Hippocampal formation (tissue), 2 donors: Measurements from ENCODE around the gene SLC27A3.
"Not testable (repeated sequence)": the region's sequence is repeated elsewhere in the genome, so short reads cannot be mapped to it uniquely, and the experiment has no call there.

Experiments used
- DNase-seq, 2 donors: peaks; one replicate each; lab custom pipeline; 2025; lab: John Stamatoyannopoulos, UW

The SLC27A3 gene

DNA sequence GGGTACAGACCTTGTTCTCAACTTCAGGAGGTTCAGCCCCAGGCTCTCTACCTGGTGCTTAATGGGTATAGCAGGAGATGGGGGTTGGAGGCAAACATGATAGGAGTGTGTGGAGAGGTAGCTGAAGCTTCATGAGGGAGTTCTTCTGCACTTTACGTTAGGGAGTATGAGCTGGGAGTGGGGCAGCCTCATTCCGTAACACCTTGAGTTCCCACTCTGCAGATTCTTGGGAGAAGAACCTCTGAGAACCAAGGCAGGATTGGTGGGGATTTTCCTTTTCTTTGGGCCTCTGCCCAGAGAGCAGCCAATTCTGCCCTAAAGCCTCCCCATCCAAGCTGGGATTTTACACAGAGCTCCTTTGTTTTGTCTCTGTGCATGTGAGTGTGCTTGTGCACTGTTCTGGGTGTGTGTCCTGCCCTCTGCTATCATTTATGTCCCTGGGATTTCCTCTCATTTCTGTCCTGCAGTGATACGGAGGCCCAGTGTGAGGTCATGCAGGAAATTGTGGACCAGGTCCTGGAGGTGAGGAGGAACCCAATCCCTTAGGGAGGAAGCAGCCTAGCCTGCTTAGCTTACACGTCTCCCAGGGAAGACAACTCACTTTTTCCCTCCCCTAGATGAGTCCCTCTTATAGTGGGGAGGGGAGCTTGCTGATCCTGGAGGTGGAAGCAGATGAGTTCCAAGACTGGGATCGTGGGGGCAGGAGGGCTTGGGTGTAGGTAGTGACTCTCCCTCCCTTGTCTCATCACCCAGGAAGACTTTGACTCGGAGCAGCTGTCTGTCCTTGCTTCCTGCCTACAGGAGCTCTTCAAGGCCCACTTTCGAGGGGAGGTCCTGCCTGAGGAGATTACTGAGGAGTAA is 11.6 kb upstream of the SLC27A3 start:
- no peak for DNase-seq

DNA sequence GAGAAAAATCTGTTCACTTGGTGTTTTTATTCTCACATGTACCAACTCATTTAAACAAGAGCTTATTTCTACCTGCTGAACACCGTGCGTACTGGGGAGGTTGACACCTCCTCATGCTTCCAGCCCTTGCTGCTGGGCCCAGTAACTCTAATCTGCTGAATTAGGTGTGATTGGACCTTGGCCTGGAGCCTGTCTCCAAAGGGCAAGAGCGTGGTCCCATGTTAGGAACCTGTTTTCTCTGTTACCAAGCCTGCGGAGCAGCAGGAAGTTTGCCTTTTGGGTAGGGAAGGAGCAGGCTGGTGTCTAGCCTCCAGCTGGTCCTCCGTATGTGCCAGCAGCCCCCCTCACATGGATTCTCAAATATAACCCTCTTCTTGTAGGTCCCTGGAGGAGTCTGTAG is 10.9 kb upstream of the SLC27A3 start:
- no peak for DNase-seq

GRCh38 chr1:153766663-153767062 is 8.5 kb upstream of the SLC27A3 start:
- DNase-seq = not testable (repeated sequence)

- DNase-seq = no peak
Measured at GRCh38 chr1:153767519-153767918, 7.7 kb upstream of the SLC27A3 start.

DNA sequence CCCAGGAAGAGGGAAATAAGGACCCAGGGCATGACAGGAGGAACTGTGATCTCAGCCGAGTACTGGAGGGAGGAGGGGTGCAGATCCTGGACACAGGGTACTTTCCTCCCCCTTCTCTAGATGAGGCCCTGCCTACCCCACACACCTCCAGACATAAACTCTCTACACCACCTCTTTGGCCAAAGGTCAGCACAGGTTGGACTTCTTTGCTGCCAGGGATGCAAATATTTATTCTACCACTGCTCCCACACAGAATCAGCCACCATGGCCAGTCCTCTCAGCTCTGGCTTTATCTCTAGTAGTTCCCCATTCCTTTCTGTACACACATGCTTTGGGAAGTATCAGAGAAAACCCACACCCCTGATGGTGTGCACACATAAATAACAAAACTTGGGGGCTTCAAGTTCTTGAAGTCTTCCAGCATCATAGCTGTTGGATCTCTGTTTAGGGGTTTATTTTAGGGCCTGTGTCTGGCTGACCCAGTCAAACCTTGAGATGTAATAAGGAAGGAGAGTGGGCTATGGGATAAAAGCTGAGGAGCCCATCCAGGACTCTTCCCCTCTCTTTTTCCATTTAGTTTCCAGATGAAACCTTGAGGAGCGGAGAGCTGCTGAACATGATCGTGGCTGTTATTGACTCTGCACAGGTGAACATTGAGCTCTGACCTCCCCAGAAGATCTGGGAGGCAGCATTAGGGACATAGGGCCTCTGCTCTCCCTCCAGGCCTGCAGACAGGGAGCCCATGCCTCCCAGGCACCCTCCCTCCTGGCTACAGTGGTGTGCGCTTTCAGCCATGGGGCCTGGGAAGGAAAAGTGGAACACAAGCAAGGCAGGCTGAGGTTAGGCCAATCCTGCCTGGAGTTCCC is 6.7 kb upstream of the SLC27A3 start:
- no peak for DNase-seq

DNA sequence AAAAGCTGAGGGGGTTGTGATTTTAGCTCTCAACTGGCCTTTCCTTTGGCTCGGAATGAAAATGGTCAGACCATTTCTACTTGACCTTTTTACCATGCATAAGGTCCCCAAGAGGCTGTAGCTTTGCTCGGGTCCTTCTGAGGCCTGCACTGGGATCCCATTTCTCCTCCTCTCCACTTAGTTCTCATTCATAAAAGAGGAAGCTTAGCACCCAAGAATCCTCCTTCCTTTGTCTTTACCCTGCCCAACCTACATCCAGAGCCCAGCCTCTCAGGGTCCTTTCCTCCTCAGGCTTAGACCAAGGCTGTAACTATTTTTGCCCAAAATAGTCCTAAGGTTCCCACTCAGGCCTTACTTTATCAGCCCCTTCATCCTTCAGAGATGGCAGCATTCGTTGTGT is 6.0 kb upstream of the SLC27A3 start:
- no peak for DNase-seq

- no peak for DNase-seq
Measured at GRCh38 chr1:153770797-153771196, 4.4 kb upstream of the SLC27A3 start.

DNA sequence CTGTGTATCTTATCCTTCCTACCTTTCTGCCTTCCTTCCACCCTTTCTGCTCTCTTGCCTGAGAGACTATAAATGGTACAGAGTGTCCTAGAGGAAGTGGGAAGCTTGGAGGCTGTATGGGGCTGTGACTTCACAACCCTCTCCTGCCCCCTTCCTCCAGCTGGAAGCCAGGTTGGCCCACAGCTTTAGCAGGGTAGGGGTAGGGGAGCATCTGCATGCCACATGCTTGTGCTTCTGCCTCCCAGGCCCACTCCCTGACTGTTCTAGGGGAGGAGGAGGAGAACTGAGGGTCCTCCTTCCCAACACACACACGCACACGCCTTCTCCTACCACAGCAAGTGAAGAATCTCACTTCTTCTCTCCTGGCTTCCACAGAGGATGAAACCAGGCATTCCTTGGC is 3.9 kb upstream of the SLC27A3 start:
- no peak for DNase-seq

DNA sequence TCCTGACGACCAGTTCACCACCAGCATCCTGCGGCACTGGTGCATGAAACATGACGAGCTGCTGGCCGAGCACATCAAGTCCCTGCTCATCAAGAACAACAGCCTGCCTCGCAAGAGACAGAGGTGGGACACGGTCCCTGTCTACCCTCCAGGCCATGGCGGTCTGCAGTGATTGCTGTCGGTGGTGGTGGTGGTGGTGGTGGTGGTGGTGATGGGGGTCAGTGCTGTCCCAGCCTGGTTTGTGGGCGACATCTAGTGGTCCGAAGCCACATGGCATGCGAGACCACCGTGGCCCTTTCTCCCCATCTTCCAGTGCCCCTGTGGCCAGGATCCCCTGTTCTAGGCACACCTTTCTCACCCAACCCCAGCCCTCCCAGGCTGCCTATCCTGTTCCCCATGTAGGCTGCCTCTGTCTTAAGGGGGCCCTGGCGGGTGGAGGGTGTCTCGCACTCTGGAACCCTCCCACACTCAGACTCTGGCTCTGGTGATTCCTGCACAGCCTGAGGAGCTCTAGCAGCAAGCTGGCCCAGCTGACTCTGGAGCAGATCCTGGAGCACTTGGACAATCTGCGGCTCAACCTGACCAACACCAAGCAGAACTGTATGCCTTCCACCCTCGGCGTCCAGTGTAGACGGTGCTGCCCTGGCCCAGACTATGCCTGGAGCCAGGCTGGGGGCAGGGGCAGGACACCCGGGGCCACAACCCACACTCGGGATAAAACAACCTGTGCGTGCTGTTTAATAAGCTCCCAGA is 3.2 kb upstream of the SLC27A3 start:
- DNase-seq = no peak

- no peak for DNase-seq
Measured at GRCh38 chr1:153773096-153773921, 1.9 kb upstream of the SLC27A3 start.

DNA sequence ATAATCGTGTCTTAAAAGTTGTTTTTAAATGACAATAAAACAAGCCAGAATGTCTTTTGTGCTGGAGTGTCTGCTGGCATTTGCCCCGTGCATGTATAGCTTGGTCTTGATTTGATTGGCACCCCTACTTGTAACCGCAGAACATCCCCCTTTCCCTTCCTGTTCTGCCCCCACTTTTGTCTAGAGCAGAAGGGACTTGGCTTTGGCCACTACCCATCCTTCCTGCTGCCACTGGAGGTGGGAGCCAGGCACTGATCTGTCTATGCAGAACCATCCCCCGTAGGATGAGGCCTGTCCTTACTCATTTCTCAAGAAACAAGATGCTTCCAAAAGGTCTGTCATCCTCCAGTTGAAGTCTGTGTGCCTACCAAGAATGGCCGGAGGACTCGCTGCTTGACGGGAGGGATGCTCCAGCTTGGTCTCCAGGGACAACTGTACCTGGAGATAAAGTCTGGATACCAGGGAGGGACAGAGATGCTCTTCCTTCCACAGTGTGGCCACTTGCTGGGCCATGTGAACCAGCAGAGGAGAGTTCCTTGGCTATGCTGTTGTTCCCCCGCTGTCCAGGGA is 1.1 kb upstream of the SLC27A3 start:
- DNase-seq = no peak

DNA sequence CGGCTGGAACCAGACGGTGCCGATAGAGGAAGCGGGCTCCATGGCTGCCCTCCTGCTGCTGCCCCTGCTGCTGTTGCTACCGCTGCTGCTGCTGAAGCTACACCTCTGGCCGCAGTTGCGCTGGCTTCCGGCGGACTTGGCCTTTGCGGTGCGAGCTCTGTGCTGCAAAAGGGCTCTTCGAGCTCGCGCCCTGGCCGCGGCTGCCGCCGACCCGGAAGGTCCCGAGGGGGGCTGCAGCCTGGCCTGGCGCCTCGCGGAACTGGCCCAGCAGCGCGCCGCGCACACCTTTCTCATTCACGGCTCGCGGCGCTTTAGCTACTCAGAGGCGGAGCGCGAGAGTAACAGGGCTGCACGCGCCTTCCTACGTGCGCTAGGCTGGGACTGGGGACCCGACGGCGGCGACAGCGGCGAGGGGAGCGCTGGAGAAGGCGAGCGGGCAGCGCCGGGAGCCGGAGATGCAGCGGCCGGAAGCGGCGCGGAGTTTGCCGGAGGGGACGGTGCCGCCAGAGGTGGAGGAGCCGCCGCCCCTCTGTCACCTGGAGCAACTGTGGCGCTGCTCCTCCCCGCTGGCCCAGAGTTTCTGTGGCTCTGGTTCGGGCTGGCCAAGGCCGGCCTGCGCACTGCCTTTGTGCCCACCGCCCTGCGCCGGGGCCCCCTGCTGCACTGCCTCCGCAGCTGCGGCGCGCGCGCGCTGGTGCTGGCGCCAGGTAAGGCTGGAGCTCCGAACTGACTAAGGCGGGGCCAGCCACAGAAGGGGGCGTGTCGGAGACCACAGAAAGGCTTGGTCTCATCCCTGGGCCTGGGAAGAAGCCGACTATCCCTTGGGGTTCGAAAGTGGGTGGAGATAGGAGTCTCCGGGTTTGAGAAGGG is 486 bp downstream of the SLC27A3 start:
- DNase-seq = no peak

DNA sequence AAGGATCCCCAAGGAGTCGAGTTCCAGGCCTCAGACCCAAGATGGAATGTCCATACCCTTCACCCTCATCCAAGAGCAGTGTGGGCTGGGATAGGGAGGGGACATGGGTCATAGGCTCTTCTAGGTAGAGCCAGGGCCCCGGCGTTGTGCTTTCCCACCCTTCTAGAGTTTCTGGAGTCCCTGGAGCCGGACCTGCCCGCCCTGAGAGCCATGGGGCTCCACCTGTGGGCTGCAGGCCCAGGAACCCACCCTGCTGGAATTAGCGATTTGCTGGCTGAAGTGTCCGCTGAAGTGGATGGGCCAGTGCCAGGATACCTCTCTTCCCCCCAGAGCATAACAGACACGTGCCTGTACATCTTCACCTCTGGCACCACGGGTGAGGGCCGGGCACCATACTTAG is 1.1 kb downstream of the SLC27A3 start:
- no peak for DNase-seq

DNA sequence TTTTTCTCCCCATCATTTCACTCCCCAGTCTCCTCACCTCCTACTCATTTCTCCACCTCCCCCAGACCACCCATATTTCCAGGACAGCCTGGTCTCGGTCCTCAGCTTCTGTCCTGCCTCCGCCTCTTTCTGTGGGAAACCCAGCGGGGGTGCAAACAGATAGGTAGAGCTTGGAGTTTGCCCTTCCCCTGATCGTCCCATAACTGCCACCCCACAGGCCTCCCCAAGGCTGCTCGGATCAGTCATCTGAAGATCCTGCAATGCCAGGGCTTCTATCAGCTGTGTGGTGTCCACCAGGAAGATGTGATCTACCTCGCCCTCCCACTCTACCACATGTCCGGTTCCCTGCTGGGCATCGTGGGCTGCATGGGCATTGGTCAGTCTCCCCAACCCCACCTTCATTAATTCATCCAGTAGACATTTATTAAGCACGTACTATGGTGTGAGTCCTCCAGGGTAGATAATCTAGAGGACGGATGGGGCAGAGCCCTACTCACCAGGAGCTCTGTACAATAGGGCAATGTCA is 1.7 kb downstream of the SLC27A3 start:
- DNase-seq = no peak

- no peak for DNase-seq
Measured at GRCh38 chr1:153777648-153778047, 2.4 kb downstream of the SLC27A3 start.

GRCh38 chr1:153778051-153778823 is 3.0 kb downstream of the SLC27A3 start:
- DNase-seq = no peak

GRCh38 chr1:153778824-153779519 is 3.8 kb downstream of the SLC27A3 start:
- no peak for DNase-seq

- no peak for DNase-seq
Measured at GRCh38 chr1:153779781-153780541, 4.8 kb downstream of the SLC27A3 start.
